GM13977 (cell line): ENCODE results near the gene APLN.

ENCODE experiments used
- DNase-seq: peaks from one replicate; pipeline ENCODE4 v3.0.0; 2012; ENCODE audit warnings: low spot score
- in situ Hi-C: fragments of 300-500 bp; cut with MboI; formaldehyde crosslinking; loops from one replicate; pipeline ENCODE4 v1.12.0; 2022; ENCODE audit warnings: low sequenced_read_pairs, low pct_unique_long_range_greater_than_20kb, mixed read lengths, inconsistent platforms; ENCODE audit not compliant: unreplicated experiment
- TF ChIP-seq, protein P1 (sequence below): IDR thresholded peaks from 2 replicates; pipeline ENCODE4 v1.5.1; 2012; ENCODE audit warnings: mild to moderate bottlenecking, control low read depth; ENCODE audit not compliant: insufficient read depth; ENCODE audit errors: extremely low read depth, missing control alignments

Gene APLN

DNA sequence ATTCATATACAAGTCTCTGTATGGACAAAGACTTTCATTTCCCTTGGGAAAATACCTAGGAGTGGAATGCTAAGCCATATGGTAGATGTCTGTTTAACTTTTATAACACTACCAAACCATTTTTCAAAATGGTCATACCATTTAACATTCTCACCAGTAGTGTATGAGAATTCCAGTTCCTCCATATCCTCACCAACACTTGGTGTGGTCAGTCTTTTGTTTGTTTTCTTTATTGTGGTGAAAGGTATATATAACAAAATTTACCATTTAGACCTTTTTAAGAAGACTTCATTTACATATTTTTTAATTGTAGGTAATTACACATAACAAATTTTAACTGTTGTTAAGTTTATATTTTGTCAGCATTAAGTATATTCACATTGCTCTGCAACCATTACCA is 12.7 kb upstream of the APLN start:
- no peak for DNase-seq
- in situ Hi-C loops, result no loop called here
- TF ChIP-seq, protein P1, sequence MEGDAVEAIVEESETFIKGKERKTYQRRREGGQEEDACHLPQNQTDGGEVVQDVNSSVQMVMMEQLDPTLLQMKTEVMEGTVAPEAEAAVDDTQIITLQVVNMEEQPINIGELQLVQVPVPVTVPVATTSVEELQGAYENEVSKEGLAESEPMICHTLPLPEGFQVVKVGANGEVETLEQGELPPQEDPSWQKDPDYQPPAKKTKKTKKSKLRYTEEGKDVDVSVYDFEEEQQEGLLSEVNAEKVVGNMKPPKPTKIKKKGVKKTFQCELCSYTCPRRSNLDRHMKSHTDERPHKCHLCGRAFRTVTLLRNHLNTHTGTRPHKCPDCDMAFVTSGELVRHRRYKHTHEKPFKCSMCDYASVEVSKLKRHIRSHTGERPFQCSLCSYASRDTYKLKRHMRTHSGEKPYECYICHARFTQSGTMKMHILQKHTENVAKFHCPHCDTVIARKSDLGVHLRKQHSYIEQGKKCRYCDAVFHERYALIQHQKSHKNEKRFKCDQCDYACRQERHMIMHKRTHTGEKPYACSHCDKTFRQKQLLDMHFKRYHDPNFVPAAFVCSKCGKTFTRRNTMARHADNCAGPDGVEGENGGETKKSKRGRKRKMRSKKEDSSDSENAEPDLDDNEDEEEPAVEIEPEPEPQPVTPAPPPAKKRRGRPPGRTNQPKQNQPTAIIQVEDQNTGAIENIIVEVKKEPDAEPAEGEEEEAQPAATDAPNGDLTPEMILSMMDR, result no peak

DNA sequence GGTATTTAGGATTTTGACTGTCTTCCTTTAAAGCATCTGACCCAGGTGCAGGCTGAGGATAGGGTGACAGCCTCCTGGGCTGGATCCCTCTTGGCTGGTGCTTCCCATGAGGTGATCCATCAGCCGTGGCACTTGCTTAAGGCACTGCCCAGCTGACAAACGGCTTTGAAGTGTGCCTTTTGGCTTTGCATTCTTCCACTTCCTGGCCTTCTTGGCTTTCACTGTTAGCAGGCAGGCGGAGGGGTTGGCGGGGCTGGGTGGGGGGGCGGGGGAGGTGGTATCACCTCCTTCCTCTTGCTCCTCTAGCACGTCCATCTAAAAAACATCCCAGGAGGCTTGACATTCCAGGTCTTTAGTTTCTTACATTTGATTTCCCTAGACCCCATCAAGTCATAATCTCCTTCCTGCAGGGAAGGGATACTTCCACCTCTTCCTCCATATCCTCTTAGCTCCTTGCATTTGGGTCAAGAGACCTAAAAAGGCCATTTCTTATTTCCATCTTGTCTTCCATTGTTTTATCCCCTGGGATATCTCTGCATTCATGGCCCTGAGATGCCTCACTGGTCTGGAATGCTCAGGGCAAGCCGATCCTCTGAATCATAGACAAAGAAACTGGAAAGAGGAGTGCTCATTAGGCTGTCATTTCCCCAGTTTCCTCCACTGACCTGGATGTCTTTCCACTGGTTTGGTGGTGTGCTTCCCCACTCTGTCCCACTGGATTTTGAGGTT is 11.3 kb upstream of the APLN start:
- in situ Hi-C loops, result no loop called here
- TF ChIP-seq, protein P1, result no peak

GRCh38 chrX:129663171-129663570 is 8.4 kb upstream of the APLN start:
- no peak for DNase-seq
- TF ChIP-seq, protein P1, result no peak
- in situ Hi-C loops, result no loop called here

More for the DNA sequence above, 11.3 kb upstream of the APLN start:
- no peak for DNase-seq

GRCh38 chrX:129661369-129661768 is 6.6 kb upstream of the APLN start:
- DNase-seq, result no peak
- TF ChIP-seq, protein P1, result no peak
- in situ Hi-C loops, result no loop called here

DNA sequence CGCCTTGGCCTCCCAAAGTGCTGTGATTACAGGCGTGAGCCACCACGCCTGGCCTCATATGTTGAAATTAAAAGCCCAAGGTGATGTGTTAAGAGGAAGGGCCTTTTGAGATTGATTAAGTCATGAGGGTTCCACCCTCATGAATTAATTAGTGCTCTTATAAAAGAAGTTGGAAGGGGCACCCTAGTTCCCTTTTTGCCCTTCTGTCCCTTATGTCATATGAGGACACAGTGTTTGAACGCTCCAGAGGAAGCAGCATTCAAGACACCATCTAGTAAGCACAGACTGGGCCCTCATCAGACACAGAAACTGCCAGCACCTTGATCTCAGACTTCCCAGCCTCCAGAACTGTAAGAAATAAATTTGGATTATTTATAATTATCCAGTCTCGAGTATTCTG is 5.1 kb upstream of the APLN start:
- TF ChIP-seq, protein P1, result no peak
- in situ Hi-C loops, result no loop called here

DNA sequence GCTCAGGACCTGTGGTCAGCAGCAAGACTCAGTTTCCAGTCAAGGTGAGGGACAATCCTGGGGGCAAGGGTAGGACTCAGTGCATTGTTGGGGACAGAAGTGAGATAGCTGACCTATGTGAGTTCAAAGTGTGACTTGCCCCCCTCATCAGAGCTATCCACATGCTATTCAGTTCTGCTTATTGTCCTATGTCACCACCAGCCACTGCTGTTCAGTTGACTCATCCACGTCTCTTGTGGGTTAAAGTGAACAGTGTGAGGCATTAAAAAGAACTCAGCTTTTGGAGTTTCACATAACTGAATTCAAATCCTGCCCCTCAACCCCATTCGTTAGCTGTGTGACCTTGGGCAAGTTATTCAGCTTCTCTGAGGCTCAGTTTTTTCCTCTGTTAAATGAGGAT is 4.4 kb upstream of the APLN start:
- in situ Hi-C loops, result no loop called here
- no peak for DNase-seq
- TF ChIP-seq, protein P1, result no peak

More for the DNA sequence above, 5.1 kb upstream of the APLN start:
- no peak for DNase-seq

GRCh38 chrX:129658429-129658828 is 3.7 kb upstream of the APLN start:
- TF ChIP-seq, protein P1, result no peak
- in situ Hi-C loops, result no loop called here
- no peak for DNase-seq
